22Rv1 (cell line): ENCODE results near the gene NAPA.

Experiments used
- H3K27ac ChIP-seq: fragments of 450-650 bp; 2 replicates; pipeline ENCODE4 v1.5.1; 2017
- CTCF ChIP-seq: fragments of 450-650 bp; IDR thresholded peaks from 2 replicates; pipeline ENCODE4 v1.5.1; 2017; ENCODE audit warnings: mild to moderate bottlenecking
- ZFX ChIP-seq: fragments of 450-650 bp; IDR thresholded peaks from 2 replicates; pipeline ENCODE4 v1.6.1; 2017; ENCODE audit warnings: antibody characterized with exemption, borderline replicate concordance

NAPA gene

GRCh38 chr19:47444388-47444821 lies 70.5 kb downstream of the NAPA start:
- TF ChIP-seq CTCF (no peak), ZFX (no peak)
- no peak overlapping the region for H3K27ac ChIP-seq

GRCh38 chr19:47443331-47443730 lies 71.5 kb downstream of the NAPA start:
- H3K27ac ChIP-seq = no peak overlapping the region
- TF ChIP-seq ZFX (no peak), CTCF (no peak)

GRCh38 chr19:47438793-47439220 lies 76.1 kb downstream of the NAPA start:
- TF ChIP-seq ZFX (no peak), CTCF (no peak)
- no peak overlapping the region for H3K27ac ChIP-seq
